SHP77 treated with DMSO at 0.1 percent for 48 hours (cell line): Measurements from ENCODE around the gene CREBBP.

Source experiments
- DNase-seq: peaks from one replicate; lab custom pipeline; 2025; lab: John Stamatoyannopoulos, UW

Gene CREBBP

GRCh38 chr16:3879887-3880564 lies 487 bp downstream of the CREBBP start:
- no peak for DNase-seq

GRCh38 chr16:3879258-3879886 lies 1.1 kb downstream of the CREBBP start:
- no peak for DNase-seq

GRCh38 chr16:3878610-3879009 lies 1.9 kb downstream of the CREBBP start:
- DNase-seq = no peak

GRCh38 chr16:3876695-3877094 lies 3.8 kb downstream of the CREBBP start:
- DNase-seq = no peak

DNA sequence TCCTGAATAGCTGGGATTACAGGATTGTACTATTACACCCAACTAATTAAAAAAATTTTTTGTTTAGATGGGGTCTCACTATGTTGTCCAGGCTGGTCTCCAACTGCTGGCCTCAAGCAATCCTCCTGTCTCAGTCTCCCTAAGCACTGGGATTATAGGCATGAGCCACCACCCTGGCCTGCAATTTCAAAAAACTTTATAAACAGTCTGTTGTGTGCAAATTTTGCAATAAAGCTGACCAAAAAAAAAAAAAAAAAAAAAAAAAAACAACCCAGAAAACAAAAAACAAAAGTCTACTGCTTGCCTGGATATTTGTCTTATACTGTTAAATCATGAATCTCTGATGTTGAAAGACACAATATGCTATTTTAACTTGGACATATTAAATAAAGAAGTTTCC lies 4.4 kb downstream of the CREBBP start:
- no peak for DNase-seq

DNA sequence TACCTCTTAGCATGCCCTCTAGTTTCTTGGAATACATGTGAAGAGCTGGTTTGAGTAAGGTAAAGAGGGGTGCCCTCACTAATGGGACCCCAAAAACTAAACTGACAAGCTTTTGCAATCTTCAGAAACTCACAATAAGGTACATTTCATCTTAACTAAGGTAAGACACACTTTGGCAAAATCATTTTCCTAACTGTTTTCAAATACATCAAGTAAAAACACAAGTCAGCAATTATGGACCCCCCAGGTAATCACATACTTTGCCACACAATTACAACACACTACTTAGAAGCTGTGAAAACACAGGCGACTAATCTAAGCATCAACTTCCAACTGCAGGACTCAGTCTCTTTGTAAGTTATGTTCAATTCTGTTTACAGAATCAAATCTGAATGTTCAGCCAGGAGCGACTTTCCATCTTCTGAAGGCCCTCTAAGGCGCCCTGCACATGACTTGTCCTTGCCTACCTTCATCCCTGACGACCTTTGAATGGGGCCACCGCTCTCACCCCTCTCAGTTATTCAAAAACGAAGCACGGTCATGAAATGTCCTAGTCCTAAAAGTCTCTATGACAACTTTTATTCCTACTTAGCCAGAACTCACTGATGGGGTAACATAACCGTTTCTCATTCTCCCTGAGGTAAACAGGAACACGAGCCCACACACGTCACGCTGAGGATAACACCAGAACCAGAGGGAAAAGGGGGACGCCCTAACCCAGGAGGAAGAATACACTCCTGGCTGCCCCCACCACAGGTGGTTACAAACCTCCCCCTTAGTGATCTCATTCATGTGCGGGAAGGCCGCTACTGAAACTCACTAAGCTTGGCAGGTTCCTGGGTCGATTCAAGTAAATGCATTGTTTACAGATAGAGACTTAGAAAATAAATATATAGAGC lies 5.5 kb downstream of the CREBBP start:
- no peak for DNase-seq

- DNase-seq = no peak
Measured at GRCh38 chr16:3874242-3874641, 6.3 kb downstream of the CREBBP start.

- no peak for DNase-seq
Measured at GRCh38 chr16:3873482-3874173, 6.9 kb downstream of the CREBBP start.

- no peak for DNase-seq
Measured at GRCh38 chr16:3872216-3872895, 8.2 kb downstream of the CREBBP start.

DNA sequence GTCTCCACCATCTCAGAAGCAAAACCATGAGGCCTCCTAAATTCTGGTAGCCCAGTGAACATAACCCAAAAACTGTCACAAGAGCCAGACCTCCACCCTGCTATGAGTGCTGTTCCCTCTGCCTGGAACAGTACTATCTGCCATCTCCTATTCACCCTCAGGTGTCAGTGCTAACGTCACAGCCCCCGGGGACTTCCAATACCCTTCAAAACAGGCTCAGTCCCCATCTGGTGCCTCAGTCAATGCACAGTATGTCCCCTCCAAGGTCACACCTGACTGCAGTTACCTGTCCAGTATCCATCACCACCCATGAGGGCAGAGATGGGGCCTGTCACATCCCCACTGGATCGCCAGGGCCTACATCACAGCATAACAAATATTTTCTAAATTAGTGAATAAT lies 11.5 kb downstream of the CREBBP start:
- no peak for DNase-seq

DNA sequence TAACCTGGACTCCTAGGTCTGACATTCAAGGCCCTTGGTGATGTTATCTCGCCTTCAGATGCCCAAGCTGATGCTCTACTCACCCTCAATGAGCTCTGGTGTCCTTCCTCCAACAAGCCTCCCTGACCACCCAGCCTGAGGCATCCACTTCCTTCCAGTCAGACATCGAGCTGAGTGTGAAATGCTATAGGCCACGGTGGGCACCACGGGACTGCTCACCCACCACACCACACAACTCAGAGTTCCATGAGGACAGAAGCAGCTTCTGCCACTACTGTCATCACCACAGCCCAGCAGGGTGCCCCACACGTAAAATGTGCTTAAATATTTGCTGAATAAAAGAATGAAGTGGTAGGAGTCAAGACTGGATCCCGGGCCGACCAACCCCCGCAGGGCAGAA lies 12.0 kb downstream of the CREBBP start:
- no peak for DNase-seq

- DNase-seq = no peak
Measured at GRCh38 chr16:3866703-3867431, 13.6 kb downstream of the CREBBP start.

DNA sequence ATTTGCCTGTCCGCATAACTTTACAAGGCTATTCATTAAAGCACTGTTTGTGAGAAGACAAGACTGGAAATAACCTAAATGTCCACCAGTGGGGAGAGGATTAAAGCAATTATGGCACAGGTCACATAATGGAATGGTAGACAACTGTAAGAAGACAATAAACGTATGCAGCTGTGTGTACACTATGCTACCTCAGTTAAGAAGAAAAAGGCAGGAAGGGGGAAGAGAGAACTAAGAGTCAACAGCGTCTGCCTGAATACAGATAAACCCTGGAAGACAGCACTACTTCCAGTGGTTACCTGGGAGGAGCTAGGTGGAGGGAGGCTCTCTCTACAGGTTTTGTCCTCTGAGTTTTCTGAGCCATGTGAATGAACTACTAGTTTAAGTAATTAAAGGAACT lies 15.3 kb downstream of the CREBBP start:
- DNase-seq = no peak

DNA sequence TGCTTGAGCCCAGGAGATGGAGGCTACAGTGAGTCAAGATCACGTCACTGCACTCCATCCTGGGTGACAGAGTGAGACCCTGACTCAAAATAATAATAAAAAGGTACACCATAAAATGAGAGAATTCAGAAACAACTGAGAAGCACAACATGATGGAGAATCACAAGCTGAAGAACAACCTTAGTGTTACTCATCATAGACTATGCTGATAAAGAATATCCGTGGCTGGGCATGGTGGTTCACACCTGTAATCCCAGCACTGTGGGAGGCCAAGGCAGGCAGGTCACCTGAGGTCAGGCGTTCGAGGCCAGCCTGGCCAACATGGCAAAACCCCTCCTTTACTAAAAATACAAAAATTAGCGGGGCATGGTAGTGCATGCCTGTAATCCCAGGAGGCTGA lies 16.0 kb downstream of the CREBBP start:
- DNase-seq = no peak

DNA sequence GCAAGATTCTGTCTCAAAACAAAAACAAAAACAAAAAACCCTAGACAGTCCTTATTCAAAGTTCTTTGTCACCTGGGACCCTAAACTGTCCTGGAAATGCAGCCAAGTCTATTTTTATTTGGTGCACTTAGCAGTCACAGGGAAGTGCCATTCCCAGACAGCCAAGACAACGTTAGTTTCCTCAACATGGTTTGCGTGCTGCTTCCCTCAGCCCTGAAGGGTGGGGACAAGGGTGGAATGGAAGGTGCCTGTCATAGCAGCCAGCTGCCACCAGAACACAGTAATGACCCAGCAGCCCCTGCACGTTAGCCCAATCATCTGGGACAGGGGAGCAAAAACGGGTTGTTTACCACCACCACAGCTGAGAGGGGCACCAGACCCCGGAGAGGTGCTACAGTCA lies 16.9 kb downstream of the CREBBP start:
- no peak for DNase-seq

GRCh38 chr16:3861808-3862451 lies 18.6 kb downstream of the CREBBP start:
- no peak for DNase-seq

- DNase-seq = no peak
Measured at GRCh38 chr16:3859889-3860288, 20.6 kb downstream of the CREBBP start.

- DNase-seq = no peak
Measured at GRCh38 chr16:3858801-3859200, 21.7 kb downstream of the CREBBP start.

DNA sequence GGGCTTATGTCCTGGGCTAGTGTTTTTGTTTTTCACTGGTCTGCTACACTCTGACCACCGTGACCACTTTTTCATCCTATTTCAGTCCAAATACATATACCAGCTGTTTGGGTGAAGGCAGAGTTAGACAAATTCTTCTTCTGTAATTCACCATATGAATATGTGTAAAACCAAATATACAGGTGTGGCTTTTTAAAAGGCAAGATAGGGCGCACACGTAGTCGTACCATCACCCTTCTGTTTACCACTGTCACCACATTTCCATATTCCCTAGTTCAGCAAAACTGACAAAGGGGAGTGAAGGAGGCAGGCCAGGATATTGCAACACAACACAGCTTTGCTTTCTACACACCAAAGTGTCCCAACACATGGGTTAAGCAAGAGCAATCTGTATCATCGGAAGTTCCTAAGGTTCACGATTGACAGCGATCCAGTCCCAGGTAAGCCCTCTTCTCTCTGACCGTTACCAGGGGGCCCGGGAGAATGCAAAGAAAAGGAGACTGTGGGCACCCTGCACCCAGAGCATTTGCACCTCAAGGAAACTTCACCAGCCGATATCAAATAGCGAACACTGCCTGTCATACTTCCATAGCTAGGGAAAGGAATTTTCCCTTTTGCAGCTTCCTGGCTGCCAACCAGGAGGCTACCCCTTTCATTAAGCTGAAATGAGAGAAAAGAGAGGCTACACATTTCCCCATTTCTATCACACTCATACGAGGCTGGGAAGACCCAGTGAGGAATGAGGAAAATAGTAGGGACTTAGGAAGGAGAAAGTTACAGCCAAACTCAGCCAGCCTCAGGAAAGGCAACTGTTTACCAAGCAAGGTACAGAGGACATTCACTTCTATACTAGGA lies 23.1 kb downstream of the CREBBP start:
- no peak for DNase-seq
